Measurements from ENCODE around the gene GPLD1.

DNA sequence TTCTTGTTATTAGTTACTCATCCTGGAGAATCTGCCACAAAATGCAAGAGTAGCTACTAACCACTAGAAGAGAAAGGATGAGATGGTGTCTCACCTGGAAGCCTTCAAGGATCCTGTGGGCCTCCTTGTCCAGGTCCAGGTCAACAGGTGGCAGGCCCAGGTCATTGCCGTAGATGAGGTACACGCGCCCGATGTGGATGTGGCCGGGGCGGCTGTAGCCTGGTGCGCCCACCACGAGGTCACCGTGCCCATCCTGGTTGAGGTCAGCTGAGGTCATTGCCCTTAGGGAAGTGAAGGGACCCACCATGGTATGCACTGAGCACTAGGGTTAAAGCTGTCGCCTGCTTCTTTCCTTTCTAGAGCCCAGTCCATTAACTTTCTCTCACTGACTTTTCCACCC, 35.5 kb downstream of the GPLD1 start:
- TF ChIP-seq, protein P1, sequence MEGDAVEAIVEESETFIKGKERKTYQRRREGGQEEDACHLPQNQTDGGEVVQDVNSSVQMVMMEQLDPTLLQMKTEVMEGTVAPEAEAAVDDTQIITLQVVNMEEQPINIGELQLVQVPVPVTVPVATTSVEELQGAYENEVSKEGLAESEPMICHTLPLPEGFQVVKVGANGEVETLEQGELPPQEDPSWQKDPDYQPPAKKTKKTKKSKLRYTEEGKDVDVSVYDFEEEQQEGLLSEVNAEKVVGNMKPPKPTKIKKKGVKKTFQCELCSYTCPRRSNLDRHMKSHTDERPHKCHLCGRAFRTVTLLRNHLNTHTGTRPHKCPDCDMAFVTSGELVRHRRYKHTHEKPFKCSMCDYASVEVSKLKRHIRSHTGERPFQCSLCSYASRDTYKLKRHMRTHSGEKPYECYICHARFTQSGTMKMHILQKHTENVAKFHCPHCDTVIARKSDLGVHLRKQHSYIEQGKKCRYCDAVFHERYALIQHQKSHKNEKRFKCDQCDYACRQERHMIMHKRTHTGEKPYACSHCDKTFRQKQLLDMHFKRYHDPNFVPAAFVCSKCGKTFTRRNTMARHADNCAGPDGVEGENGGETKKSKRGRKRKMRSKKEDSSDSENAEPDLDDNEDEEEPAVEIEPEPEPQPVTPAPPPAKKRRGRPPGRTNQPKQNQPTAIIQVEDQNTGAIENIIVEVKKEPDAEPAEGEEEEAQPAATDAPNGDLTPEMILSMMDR (conservative IDR thresholded peaks at IDR 0.05 in 1 of 2, IDR thresholded peaks at IDR 0.05 in 1 of 2; ENCODE audit: low read depth in 1 of 2, low read length in 2 of 2) = no peak
- TF ChIP-seq EZH2 (IDR thresholded peaks at IDR 0.05; ENCODE audit: low read length, missing control alignments) = no peak
